Measurements from ENCODE around the gene SGSM1. TPM values are rescaled to one million over a fixed set of nuclear protein-coding genes. Genes with fewer than 3 reads are reported as not detected.
"Not testable (repeated sequence)": the region's sequence is repeated elsewhere in the genome, so short reads cannot be mapped to it uniquely, and the experiment has no call there.

SGSM1 gene
- total RNA-seq, 1 donor from 2014 or later, result 7.5 TPM

DNA sequence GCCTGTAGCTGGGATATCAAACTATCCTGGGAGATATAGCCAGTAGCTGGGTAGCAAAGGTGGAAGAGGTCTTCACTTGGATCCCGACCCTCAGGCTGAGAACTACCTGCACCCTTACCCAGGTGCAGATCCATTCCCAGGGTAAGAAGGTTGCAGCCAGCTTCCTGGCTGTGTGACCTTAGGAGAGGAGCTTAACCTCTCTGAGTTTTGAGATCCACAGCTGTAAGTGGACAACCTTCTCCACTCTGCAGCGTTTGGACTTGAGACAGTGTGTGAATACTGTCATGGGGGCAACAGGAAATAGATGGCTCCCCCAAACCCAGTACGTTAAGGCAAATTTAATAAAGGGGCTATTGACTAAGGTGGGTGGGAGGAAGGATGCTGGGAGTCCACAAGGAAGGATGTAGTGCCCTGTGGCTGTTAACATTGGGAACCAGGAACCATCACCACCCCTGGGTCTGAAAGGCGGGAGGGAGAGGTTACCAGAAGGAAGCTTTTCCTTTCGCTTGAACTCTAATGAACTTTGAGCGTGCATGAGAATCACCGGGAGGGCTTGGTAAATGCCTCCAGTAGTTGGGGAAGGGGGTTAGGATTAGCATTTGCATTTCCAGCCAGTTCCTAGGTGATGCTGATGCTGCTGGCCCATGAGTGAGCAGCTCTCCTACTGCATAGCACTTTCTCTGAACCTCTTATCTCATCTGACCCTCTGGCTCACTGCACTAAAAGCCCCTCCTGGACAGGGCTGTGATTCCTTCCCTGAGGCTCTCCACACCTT lies 24.4 kb downstream of the SGSM1 start:
- no peak for ATAC-seq
- DNase-seq (ENCODE audit: missing footprints), result no peak
- intact Hi-C loops (cut with DNase I), result no loop called here

DNA sequence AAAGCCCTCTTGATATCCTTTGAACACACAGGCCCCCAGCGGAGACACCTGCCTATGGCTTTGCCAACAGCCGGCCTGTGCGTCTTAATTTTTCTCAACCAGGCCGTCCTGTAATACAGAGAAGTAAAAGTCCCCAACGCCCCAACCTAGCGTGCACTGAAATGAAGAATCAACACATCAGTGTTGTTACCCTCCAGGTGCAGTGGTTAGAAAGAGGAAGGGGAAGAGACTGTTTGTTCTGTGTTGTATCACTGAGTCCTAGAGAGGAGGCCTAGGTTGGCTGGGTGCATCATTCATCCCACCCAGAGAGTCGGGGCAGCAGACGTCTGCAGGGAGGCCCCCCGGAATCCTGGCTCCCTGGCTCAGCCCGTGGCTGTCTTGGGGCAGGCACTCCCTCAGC lies 25.7 kb downstream of the SGSM1 start:
- ATAC-seq (no peak), DNase-seq (ENCODE audit: missing footprints) (no peak)
- intact Hi-C loops (cut with DNase I), result no loop called here

DNA sequence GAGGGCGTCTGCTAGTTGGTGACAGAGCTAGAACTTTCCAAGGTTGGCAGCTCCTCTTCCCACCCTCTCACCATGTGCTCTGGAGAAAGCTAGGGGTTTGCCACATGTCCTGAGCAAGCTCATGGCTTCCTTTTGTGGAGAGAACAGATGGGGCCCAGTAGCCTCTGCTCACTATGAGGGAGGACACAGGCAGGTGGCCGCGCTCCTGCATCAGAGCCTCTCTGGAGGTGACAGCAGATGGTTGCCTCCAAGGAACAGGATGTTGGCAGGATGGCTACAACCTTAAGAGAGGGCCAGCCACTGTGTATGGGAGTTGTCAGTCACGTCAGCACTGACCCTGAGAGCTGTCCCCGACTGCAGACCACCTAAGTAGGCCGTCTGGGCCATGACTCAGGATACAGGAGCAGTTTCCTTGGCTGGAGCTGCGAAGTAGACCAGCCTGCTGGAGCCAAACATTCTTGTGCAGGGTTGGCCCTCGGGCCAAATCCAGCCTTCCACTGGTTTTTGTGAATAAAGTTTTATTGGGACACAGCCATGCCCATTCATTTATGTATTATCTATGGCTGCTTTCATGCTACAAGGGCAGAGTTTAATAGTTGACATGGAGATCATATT lies 28.0 kb downstream of the SGSM1 start:
- ATAC-seq, result no peak
- intact Hi-C loops (cut with DNase I), result no loop called here

DNA sequence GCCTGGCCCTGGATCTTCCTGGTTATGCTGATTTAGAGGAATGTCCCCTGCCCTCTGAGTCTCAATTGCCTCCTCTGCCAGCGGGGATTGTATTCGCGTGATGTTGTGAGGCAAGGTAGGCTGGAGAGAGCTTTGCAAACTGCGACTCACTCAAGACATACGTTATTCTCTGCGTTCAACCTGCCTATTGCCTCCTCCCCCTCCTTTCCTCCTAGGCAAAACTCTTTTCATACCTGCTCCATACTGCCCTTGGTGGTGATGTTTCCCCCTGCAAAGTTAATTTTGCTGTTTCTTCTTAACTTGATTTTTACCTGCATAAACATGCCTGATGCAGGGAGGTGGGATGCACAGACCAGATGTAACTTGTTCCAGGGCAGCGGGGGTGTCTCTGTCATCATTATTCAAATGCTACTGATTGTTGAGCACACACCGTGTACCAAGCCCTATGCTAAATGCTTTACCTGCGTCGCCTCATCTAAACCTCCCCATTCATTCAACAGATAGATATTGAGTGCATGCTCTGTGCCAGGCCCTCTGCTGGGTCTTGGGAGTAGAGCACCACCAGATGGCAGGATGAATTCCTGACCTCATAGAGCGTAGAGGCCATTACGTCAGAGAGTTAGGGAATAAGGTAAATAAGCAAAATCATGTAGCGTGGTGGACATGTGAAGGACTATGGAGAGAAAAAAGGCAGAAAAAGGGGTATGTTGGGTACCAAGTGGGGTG lies 29.0 kb downstream of the SGSM1 start:
- intact Hi-C loops (cut with DNase I), result no loop called here
- no peak for DNase-seq (ENCODE audit: missing footprints)
- peak; percentile 52 for ATAC-seq

More for the DNA sequence above, 28.0 kb downstream of the SGSM1 start:
- DNase-seq (ENCODE audit: missing footprints), result no peak

DNA sequence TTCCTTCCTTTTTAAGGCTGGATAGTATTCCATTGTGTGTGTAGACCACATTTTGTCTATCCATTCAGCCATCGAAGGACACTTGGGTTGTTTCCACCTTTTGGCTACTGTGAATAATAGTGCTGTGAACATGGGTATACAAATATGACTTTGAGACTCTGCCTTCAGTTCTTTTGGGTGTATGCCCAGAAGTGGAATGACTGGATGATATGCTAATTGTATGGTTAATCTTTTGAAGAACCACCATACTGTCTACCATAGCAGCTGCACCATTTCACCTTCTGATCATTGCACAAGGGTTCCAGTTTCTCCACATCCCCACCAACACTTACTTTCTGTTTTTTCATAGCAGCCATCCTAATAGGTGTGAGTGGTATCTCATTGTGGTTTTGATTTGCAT lies 30.3 kb downstream of the SGSM1 start:
- intact Hi-C loops (cut with DNase I), result no loop called here
- DNase-seq (ENCODE audit: missing footprints), result no peak
- ATAC-seq, result no peak

DNA sequence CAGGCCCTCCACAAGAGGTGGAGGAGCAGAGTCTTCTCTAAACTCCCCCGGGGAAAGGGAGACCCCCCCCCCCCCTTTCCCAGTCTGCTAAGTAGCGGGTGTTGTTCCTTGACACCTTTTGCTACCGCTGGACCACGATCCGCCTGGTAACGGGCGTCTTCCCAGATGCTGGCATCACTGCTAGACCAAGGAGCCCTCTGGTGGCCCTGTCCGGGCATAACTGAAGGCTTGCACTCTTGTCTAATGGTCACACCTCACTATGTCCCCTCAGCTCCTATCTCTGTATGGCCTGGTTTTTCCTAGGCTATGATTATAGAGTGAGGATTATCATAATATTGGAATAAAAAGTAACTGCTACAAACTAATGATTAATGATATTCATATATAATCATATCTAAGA lies 31.5 kb downstream of the SGSM1 start:
- DNase-seq (ENCODE audit: missing footprints); intact Hi-C loops (cut with DNase I); ATAC-seq: not testable (repeated sequence)

DNA sequence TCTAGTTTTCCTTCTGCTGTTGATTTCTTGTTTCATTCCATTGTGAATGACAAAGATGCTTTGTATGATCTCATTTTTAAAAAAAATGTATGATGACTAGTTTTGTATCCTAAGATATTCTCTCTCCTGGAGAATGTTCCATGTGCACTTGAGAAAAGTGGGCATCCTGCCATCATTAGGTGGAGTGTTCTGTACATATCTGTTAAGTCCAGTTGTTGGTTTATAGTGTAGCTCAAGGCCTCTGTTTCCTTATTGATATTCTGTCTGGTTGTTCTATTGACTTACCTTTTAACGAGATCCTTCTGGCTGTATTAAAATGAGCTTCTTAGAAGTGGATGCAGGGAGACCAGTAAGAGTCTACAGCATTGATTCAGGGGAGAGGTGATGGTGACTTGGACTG lies 35.2 kb downstream of the SGSM1 start:
- ATAC-seq, result no peak
- intact Hi-C loops (cut with DNase I), result no loop called here
- DNase-seq (ENCODE audit: missing footprints), result no peak

DNA sequence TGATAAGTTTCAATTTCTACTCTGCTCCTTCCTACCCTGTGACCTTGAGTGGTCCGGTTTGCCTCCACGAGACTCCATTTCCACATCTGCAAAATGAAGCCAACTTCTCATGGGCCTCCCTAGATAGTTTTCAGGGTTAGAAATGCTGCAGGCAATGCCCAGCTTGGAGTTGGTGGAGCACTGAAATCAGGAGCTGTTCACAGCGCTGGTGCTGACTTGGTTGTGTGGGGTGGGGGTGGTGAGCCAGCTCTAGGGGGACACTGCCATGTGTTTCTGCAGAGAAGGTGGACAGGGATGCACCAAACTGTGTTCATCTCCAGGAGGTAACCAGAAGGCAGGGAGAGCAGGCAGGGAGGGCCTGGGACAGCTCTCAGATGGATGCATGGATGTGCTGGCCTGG lies 37.0 kb downstream of the SGSM1 start:
- DNase-seq (ENCODE audit: missing footprints) (no peak), ATAC-seq (no peak)

DNA sequence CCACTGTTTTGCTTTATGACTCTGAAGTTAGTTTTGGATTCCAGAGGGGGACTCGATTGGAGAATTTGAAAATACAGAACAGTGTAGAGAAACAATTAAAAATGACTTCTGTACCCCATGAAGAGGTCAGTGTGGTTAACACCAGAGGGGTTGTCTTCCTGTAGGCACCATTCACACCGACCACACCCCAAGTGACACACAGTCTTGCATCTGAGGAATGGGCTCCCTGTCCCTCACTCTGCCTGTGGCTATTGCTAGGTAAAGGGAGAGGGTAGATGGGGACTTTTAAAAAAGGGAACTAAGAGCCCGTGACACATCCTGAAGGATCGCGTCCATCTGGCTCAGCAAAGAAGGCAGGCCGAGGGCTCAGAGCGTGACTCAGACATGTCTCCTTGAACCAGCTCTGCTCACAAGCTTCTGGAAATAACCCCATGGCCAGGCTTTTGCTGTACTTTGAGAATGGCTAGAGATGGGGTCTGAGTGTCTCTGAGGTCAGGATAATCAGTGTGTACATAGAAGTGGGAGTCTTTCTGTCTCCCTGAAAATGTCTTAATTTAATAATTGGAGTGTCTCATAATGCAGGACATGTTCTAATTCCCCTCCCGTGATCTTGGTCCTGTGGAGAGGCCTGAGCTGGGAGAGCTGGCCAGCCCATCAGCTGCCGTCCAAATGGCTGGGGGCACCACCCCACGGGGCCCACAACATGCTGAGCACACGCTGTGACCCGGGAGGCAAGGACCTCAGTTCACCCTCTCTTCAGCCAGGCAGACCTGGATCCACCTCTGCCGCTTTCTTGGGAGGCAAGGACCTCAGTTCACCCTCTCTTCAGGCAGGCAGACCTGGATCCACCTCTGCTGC lies 39.3 kb downstream of the SGSM1 start:
- ATAC-seq (no peak), DNase-seq (ENCODE audit: missing footprints) (no peak)
- intact Hi-C loops (cut with DNase I), result no loop called here

More for the DNA sequence above, 37.0 kb downstream of the SGSM1 start:
- intact Hi-C loops (cut with DNase I), result no loop called here

DNA sequence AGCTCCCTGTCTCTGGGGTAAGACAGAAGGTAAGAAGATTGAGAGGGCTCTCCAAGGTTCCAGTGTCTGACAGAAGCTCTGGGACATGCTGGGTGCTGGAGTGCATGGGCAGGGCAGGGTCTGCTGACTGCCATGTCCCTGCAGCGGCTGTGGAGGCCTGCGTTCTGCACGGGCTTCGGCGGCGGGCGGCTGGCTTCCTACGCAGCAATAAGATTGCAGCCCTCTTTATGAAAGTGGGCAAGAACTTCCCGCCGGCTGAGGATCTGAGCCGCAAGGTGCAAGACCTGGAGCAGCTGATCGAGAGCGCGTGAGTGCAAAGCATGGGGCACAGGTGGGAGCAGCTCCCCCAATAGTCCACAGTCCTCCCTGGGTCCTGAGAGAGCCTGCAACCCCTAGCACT lies 41.5 kb downstream of the SGSM1 start:
- ATAC-seq, result no peak
- no peak for DNase-seq (ENCODE audit: missing footprints)
- intact Hi-C loops (cut with DNase I), result no loop called here

DNA sequence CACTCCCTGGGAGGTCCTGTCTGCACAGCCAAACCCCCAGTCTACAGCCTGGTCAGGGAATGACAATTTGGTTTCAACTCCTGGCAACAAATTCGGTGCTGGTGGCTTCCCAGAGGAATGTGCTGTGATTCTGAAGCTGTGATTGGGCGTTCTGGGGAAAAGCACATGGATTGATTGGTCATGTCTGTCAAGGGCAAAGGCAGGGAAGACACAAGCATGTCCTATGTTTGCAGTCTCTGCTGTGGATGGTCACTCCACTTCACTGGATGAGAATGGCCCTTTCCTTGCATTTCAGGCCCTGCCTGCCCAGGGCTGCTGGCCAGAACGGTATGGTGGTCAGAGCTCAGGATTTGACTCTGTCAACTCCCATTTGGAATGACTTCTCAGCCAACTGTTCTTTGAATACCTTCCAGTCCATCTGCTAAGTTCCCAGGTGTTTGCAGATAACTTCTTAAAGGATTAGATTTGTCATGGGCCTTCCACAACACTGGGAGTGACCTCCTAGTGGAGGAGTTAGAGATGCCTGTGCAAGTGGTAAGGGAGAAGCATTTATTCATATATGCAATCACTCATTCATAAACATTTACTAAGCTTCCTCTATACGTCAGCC lies 42.7 kb downstream of the SGSM1 start:
- no peak for DNase-seq (ENCODE audit: missing footprints)
- intact Hi-C loops (cut with DNase I), result no loop called here
- no peak for ATAC-seq

DNA sequence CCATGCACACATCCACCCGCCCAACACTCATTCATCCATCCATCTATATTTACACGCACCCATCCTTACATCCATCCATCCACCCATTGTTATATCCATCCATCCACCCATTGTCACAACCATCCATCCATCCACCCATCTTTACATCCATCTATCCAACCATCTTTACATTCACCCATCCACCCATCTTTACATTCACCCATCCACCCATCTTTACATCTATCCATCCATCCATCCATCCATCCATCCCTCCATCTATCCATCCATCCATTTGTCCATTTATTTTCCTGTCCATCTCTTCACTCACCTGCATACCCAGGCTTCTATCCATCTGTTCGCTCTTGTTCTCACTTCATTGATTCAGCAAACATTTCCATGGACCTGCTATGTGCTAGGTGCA lies 49.8 kb downstream of the SGSM1 start:
- ATAC-seq (no peak), DNase-seq (ENCODE audit: missing footprints) (no peak)
- intact Hi-C loops (cut with DNase I), result no loop called here

DNA sequence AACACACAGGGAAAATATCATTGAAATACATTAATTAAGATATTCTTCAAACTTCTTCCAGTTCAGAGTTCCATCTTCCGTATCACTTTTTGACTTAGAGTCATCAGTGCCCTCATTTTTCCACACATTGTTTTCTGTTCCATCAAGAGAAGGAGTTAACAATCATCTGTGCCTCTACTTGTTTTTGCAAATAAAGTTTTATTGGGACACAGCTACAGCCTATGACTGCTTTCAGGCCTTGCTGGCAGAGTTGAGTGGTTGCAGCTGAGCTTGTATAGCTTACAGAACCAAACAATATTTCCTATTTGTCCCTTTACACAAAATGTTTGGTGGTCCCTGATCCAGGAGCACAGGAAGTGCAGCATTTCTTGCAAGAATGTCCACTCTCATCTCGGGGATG lies 51.6 kb downstream of the SGSM1 start:
- no peak for ATAC-seq
- no peak for DNase-seq (ENCODE audit: missing footprints)
- intact Hi-C loops (cut with DNase I), result no loop called here

DNA sequence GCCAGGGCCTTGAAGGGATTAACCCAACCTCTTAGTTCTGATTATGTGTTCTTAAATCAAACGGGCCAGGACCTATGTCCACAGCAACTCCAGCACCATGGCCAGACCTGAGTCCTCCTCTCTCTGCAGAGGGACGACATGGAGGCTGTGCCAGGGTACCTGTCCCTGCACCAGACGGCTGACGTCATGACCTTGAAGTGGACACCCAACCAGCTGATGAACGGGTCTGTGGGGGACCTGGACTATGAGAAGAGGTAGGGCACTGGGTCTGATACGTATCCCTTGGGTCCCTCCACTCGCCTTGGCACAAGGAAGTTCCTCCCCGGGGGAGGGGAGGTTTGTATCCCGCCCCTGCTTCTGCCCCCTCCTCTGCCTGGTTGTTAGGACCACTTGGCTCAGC lies 53.6 kb downstream of the SGSM1 start:
- DNase-seq (ENCODE audit: missing footprints) (no peak), ATAC-seq (no peak)
- intact Hi-C loops (cut with DNase I), result no loop called here

DNA sequence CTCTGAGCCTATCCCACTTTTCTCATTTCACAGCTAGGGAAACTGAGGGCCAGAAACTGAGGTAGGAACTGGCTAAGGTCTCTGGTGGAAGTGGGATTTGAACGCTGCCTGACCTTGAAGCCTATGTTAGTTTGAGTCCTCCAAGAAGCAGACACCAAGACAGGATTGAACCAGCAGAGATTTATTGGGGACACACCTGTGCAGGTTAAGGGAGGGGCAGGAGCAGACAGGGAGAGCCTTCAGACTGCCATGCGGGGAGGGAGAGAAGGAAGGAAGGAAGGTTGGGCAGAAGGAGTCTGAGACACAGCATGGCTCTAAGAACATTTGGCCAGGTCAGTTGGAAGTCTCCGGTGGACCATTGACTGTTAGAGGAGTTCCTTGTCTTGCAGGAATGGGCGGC lies 59.5 kb downstream of the SGSM1 start:
- ATAC-seq, result no peak
- intact Hi-C loops (cut with DNase I), result no loop called here

DNA sequence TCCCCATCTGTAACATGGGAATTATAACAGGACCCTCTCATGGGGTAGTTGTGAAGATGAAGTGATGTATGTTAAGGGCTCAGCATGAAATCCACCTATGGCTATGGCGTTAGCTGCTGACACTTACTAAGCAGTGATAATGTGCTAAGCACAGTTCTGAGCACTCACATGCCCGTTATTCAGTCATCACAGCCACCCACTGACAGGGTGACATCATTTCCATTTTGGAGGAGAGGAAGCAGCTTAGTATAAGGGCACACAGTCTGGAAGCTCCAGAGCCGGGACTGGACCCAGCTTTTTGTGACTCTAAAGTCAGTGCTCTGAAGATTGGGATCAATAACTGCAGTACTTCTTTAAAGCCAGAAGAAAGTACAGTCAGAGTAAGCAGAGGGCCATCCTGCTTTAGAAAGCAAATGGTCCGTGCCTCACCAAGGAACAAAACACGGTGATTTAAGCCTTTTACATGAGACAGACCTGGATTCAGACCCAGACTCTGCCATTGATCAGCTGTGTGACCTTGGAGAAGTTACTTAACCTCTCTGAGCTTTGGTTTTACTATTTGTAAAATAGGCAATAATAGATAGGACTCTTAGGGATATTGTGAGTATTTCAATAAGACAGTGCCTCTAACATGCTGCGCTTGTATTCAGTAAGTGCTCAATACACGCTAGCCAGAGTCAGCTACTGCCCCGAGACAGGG lies 61.5 kb downstream of the SGSM1 start:
- no peak for ATAC-seq
- no peak for DNase-seq (ENCODE audit: missing footprints)
- intact Hi-C loops (cut with DNase I), result no loop called here

More for the DNA sequence above, 59.5 kb downstream of the SGSM1 start:
- no peak for DNase-seq (ENCODE audit: missing footprints)

DNA sequence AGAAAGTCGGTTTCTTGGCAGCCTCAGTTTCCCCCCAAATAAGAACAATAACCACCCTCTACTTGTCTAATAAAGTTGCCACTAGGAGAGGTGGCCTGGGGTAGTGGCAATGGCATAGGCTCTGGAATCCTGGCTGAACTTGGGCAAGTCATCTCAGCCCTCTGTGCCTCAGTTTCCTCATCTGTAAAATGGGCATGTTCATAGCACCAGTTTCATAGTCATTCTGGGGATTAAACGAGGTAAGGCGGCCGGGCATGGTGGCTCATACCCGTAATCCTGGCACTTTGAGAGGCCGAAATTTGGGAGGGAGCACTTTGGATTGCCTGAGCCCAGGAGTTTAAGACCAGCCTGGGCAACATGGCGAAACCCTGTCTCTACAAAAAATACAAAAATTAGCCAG lies 63.0 kb downstream of the SGSM1 start:
- intact Hi-C loops (cut with DNase I), result no loop called here
- no peak for ATAC-seq

DNA sequence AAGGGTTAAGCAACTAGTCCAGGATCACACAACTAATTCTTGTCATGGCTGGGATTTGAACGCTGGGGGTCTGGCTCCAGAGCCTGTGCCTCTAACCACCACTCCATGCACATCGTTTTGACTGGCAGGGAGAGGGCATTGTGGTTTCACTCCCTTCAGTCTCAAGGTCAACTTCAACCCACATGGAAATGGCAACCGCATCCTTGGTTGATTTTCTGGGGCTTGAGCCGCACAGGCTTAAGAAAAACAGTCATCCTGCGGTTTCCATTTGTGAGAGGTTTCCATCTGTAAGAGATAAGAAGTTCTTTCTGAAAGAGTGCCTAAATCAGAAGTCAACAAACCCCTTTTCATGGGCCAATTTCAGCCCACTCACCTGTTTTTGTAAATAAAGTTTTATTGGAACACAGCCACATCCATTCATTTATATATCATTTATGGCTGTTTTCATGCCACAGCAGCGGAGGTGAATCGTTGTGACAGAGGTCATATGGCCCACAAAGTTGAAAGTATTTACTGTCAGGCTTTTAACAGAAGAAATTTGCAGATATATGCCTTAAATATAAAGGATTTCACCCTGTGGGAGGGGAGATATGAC lies 65.7 kb downstream of the SGSM1 start:
- ATAC-seq (no peak), DNase-seq (ENCODE audit: missing footprints) (no peak)
- intact Hi-C loops (cut with DNase I), result no loop called here

More for the DNA sequence above, 63.0 kb downstream of the SGSM1 start:
- no peak for DNase-seq (ENCODE audit: missing footprints)
